IMR-90 (cell line): Measurements from ENCODE around the gene EPN2.

Experiments used
- BHLHE40 ChIP-seq: fragments of 150-350 bp; IDR thresholded peaks from 2 replicates; pipeline ENCODE4 v1.6.1; 2016; ENCODE audit warnings: mild to moderate bottlenecking, low read depth, low read length
- CEBPB ChIP-seq: IDR thresholded peaks from 2 replicates; pipeline ENCODE4 v1.6.1; 2012; ENCODE audit warnings: low read depth, low read length, improper control_type of control experiment
- FOS ChIP-seq: fragments of 150-350 bp; IDR thresholded peaks from 2 replicates; pipeline ENCODE4 v1.6.1; 2016; ENCODE audit warnings: low read depth, low read length
- MAZ ChIP-seq: IDR thresholded peaks from 2 replicates; pipeline ENCODE4 v1.6.1; 2012; ENCODE audit warnings: low read depth, mild to moderate bottlenecking, low read length, improper control_type of control experiment, moderate library complexity, borderline replicate concordance
- MXI1 ChIP-seq: IDR thresholded peaks from 2 replicates; pipeline ENCODE4 v1.6.1; 2012; ENCODE audit warnings: low read depth, mild to moderate bottlenecking, low read length, moderate library complexity, borderline replicate concordance
- POLR2A ChIP-seq: IDR thresholded peaks from 2 replicates; pipeline ENCODE4 v1.6.1; 2012; ENCODE audit warnings: mild to moderate bottlenecking, low read depth, low read length
- RAD21 ChIP-seq: IDR thresholded peaks from 2 replicates; pipeline ENCODE4 v1.6.1; 2012; ENCODE audit warnings: low read length, improper control_type of control experiment
- RCOR1 ChIP-seq: IDR thresholded peaks from 2 replicates; pipeline ENCODE4 v1.6.1; 2012; ENCODE audit warnings: mild to moderate bottlenecking, low read length, improper control_type of control experiment; ENCODE audit not compliant: insufficient replicate concordance
- RFX5 ChIP-seq: IDR thresholded peaks from 2 replicates; pipeline ENCODE4 v1.8.0; 2012; ENCODE audit warnings: low read depth, mild to moderate bottlenecking, low read length, moderate library complexity
- SMC3 ChIP-seq: fragments of 150-350 bp; IDR thresholded peaks from 2 replicates; pipeline ENCODE4 v1.6.1; 2016; ENCODE audit warnings: low read depth, mild to moderate bottlenecking, antibody characterized with exemption, low read length, moderate library complexity
- TF ChIP-seq, protein P1 (sequence below): conservative IDR thresholded peaks from 2 replicates; pipeline ENCODE4 v1.5.1; 2012; ENCODE audit warnings: mild to moderate bottlenecking, low read depth, low read length, improper control_type of control experiment
- TF ChIP-seq, protein P2 (sequence below): fragments of 150-350 bp; IDR thresholded peaks from 2 replicates; pipeline ENCODE4 v1.6.1; 2017; ENCODE audit warnings: mild to moderate bottlenecking, antibody characterized with exemption, low read length, low read depth
- TF ChIP-seq, protein P3 (sequence below): fragments of 150-350 bp; IDR thresholded peaks from 2 replicates; pipeline ENCODE4 v1.6.1; 2016; ENCODE audit warnings: low read depth, mild to moderate bottlenecking, low read length, moderate library complexity, borderline replicate concordance

DNA sequence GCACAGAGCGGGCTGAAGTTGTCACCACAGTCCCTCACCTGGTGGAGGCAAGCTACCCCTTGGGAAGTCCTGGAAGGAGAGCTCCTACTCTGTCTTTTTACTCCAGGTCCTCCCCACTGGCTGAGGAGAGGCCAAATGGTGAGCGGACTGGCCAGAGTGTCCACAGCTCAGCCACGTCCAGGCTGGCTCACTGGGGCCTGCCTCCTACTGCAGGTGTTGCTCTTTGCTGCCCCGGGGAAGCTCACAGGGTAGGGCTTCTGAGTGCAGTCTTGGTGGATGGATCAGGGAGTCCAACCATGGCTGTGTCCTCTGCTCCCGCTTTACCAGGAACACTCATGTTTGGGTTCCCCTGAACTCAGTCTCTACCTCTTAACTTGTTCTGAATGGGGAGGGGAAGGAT is 122.7 kb downstream of the EPN2 start:
- no peak for TF ChIP-seq SMC3
- TF ChIP-seq RFX5, result no peak
- TF ChIP-seq POLR2A, result no peak
- TF ChIP-seq BHLHE40, result no peak
- TF ChIP-seq, protein P1, sequence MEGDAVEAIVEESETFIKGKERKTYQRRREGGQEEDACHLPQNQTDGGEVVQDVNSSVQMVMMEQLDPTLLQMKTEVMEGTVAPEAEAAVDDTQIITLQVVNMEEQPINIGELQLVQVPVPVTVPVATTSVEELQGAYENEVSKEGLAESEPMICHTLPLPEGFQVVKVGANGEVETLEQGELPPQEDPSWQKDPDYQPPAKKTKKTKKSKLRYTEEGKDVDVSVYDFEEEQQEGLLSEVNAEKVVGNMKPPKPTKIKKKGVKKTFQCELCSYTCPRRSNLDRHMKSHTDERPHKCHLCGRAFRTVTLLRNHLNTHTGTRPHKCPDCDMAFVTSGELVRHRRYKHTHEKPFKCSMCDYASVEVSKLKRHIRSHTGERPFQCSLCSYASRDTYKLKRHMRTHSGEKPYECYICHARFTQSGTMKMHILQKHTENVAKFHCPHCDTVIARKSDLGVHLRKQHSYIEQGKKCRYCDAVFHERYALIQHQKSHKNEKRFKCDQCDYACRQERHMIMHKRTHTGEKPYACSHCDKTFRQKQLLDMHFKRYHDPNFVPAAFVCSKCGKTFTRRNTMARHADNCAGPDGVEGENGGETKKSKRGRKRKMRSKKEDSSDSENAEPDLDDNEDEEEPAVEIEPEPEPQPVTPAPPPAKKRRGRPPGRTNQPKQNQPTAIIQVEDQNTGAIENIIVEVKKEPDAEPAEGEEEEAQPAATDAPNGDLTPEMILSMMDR, result no peak
- TF ChIP-seq, protein P2, sequence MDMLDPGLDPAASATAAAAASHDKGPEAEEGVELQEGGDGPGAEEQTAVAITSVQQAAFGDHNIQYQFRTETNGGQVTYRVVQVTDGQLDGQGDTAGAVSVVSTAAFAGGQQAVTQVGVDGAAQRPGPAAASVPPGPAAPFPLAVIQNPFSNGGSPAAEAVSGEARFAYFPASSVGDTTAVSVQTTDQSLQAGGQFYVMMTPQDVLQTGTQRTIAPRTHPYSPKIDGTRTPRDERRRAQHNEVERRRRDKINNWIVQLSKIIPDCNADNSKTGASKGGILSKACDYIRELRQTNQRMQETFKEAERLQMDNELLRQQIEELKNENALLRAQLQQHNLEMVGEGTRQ, result no peak
- no peak for TF ChIP-seq FOS
- no peak for TF ChIP-seq CEBPB
- no peak for TF ChIP-seq RCOR1
- TF ChIP-seq MXI1, result no peak
- TF ChIP-seq MAZ, result no peak
- TF ChIP-seq RAD21, result no peak
- TF ChIP-seq, protein P3, sequence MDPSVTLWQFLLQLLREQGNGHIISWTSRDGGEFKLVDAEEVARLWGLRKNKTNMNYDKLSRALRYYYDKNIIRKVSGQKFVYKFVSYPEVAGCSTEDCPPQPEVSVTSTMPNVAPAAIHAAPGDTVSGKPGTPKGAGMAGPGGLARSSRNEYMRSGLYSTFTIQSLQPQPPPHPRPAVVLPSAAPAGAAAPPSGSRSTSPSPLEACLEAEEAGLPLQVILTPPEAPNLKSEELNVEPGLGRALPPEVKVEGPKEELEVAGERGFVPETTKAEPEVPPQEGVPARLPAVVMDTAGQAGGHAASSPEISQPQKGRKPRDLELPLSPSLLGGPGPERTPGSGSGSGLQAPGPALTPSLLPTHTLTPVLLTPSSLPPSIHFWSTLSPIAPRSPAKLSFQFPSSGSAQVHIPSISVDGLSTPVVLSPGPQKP, result no peak
